GM13977 (cell line): ENCODE data around the gene SUSD4.

ENCODE experiments used
- DNase-seq: peaks from one replicate; pipeline ENCODE4 v3.0.0; 2012; ENCODE audit warnings: low spot score
- in situ Hi-C: fragments of 300-500 bp; cut with MboI; formaldehyde crosslinking; loops from one replicate; pipeline ENCODE4 v1.12.0; 2022; ENCODE audit warnings: low sequenced_read_pairs, low pct_unique_long_range_greater_than_20kb, mixed read lengths, inconsistent platforms; ENCODE audit not compliant: unreplicated experiment
- TF ChIP-seq, protein P1 (sequence below): IDR thresholded peaks from 2 replicates; pipeline ENCODE4 v1.5.1; 2012; ENCODE audit warnings: mild to moderate bottlenecking, control low read depth; ENCODE audit not compliant: insufficient read depth; ENCODE audit errors: extremely low read depth, missing control alignments

The SUSD4 gene

DNA sequence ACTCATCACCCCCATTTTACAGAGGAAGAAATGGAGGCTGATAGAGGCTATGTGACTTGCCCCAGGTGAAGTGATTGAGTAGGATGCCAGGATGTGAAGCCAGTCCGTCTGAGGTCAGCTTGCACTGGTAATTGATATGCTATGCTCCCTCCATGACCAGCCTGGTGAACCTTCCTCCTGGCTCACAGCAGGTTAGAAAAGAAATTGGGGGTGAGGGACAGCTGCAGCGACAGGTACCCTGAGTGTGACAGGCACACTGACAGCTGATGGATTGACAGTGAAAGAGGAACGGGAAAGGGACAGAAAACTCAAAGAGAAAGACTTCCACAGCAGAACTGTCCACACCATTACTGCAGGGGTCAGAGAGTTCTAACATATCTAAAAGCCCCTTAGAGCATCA is 102.1 kb downstream of the SUSD4 start:
- in situ Hi-C loops: no loop called here
- TF ChIP-seq, protein P1, sequence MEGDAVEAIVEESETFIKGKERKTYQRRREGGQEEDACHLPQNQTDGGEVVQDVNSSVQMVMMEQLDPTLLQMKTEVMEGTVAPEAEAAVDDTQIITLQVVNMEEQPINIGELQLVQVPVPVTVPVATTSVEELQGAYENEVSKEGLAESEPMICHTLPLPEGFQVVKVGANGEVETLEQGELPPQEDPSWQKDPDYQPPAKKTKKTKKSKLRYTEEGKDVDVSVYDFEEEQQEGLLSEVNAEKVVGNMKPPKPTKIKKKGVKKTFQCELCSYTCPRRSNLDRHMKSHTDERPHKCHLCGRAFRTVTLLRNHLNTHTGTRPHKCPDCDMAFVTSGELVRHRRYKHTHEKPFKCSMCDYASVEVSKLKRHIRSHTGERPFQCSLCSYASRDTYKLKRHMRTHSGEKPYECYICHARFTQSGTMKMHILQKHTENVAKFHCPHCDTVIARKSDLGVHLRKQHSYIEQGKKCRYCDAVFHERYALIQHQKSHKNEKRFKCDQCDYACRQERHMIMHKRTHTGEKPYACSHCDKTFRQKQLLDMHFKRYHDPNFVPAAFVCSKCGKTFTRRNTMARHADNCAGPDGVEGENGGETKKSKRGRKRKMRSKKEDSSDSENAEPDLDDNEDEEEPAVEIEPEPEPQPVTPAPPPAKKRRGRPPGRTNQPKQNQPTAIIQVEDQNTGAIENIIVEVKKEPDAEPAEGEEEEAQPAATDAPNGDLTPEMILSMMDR: no peak
- no peak for DNase-seq

DNA sequence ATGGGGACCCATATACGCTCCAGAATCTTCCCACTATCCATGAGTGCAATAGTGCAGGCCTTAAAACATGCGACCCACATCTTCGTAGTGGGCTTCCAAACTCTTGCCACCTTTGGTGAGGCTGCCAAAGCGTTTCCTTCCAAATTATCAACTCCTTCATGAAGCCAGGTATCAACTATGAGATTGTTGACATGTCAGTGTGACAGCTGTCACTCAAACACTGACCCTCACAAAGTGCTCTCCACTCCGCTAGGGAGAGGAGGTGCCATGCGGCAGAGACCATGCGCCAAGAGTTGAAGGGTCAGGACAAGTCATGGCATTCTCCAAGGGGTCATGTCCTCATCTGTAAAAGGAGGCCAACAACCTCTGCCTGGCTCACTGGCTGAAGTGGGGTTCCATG is 103.3 kb downstream of the SUSD4 start:
- TF ChIP-seq, protein P1: no peak
- in situ Hi-C loops: no loop called here
- no peak for DNase-seq

DNA sequence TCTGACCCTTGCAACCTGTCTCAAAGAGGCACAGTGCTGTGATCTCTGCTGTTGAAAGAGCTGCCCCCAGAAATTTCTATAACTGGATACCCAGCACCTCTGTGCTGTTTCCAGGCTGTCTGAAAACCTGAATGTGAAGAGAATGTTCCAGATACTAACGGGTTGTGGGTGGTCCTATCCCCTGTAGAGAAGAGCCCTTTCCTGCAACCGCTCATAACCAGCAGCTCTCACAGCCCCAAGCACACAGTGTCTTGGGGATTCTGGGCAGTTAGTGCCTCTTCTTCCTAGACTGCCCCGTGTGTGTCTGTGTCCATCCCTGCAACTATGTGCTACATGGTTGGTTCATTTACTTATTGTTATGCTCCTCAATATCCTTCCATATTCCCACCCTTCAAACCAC is 104.5 kb downstream of the SUSD4 start:
- TF ChIP-seq, protein P1: no peak
- DNase-seq: no peak
- in situ Hi-C loops: no loop called here

DNA sequence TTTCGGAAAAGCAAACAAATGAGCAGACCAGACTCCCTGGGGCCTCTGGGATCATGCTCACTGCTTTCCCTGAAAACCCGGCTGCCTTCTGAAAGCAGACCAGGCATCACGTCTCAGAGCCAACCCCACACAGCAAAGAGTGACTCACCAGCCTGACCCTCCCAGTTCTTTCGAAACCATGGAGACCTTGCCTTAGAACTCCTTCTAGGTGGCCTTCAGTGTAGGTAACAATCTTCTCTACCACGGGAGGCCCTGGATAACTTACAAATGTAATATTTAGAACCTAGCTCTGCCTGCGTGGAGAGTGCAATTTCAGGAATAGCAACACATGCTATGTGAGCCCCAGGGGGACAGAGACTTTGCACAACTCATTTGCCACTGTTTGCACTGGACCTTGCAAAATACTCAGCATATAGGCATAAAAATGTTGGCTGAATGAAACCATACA is 105.2 kb downstream of the SUSD4 start:
- TF ChIP-seq, protein P1: no peak
- no peak for DNase-seq
- in situ Hi-C loops: no loop called here

DNA sequence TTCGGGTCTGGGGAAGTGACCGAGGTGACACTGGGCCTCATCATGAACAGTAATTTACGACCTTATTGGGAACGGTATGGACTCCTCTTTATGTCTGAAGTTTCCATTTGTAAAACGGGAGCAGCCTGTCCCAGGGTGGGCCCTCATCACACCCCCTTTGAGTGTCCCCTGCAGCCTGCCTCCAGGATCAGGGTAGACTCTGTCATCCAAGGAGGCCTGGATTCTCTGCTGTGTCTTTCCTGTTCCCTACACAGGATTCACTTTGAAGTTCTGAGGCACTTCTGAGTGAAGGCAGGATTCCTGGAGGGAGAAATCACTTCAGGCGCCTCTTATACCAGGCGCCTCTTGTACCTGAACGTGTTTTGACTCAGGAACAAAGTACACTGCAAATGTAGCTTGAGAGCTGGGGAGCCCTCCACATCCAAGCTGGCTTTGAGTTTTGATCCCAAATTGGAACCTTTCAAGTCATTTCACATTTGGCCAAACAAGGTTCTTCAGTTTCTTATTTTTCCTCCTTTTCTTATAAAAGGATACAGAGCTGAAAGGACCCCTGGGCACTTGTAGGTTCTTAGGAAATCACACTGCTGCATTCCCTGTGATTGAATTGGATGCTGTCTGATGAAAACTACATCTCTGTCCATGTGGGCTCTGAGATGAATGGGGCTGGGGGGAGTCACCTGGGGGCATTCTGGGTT is 106.0 kb downstream of the SUSD4 start:
- TF ChIP-seq, protein P1: no peak
- DNase-seq: no peak
- in situ Hi-C loops: no loop called here

DNA sequence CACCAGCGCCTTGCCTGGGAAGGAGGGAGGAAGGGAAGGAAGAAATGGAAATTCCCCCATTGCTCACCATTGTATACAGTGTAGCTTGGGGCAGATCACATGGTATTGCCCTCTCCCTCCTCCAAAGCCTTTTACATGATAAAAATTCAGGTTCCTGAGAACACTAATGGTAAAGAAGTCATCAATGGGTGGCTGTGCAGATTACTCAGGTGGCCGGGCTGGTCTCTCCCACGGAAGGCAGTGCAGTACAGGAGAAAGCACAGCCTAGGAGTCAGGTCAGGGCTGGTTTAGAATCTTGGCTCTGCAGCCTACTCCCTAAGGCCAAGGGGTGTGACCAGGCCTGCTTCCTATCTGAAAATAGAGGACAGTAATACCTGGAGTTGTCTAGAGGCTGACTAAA is 107.9 kb downstream of the SUSD4 start:
- in situ Hi-C loops: no loop called here
- DNase-seq: no peak
- TF ChIP-seq, protein P1: no peak
